Inflammatory macrophage treated with lipopolysaccharide for 4 hours (primary cell): ENCODE measurements around the gene PCBP3.

ENCODE experiments used
- DNase-seq: peaks from one replicate; pipeline ENCODE4 v3.0.0-alpha.2; 2020

The PCBP3 gene

GRCh38 chr21:45989355-45990048 is 346.0 kb downstream of the PCBP3 start:
- no peak for DNase-seq

- DNase-seq: no peak
Measured at GRCh38 chr21:45990049-45990711, 346.7 kb downstream of the PCBP3 start.

- no peak for DNase-seq
Measured at GRCh38 chr21:45990741-45991605, 347.4 kb downstream of the PCBP3 start.

GRCh38 chr21:45991606-45992300 is 348.2 kb downstream of the PCBP3 start:
- no peak for DNase-seq
